WTC11 (cell line): ENCODE results near the gene PADI1. TPM values are rescaled to one million over a fixed set of nuclear protein-coding genes. Genes with fewer than 3 reads are reported as not detected.

ENCODE experiments used
- ATAC-seq: fragments of 200-7000 bp; cut with Tn5 transposase; 2 replicates; pipeline ENCODE4 v1.10.0; 2021; ENCODE audit warnings: mild to moderate bottlenecking, moderate library complexity
- CTCF ChIA-PET: fragments of 300-600 bp; sonication (Branson Sonifier 250); formaldehyde crosslinking; loops from one replicate; lab custom pipeline; 2021; ENCODE audit warnings: antibody characterized with exemption; lab: Charles Lee
- POLR2A ChIA-PET: fragments of 350-600 bp; sonication (Branson Sonifier 250); formaldehyde crosslinking; loops from one replicate; lab custom pipeline; 2021; ENCODE audit warnings: antibody characterized with exemption; lab: Charles Lee
- DNase-seq: peaks from one replicate; pipeline ENCODE4 v3.0.0; 2021; ENCODE audit warnings: low spot score
- H3K27ac Mint-ChIP-seq: 2 replicates; pipeline ENCODE4 v1.8.0; 2021; ENCODE audit warnings: mixed read lengths
- H3K27me3 Mint-ChIP-seq: 2 replicates; pipeline ENCODE4 v1.8.0; 2021; ENCODE audit warnings: low read depth, mild to moderate bottlenecking, moderate library complexity, mixed read lengths
- H3K36me3 Mint-ChIP-seq: 2 replicates; pipeline ENCODE4 v1.8.0; 2021; ENCODE audit warnings: mixed read lengths
- H3K4me1 Mint-ChIP-seq: 2 replicates; pipeline ENCODE4 v1.8.0; 2022; ENCODE audit warnings: mixed read lengths
- H3K4me3 Mint-ChIP-seq: 2 replicates; pipeline ENCODE4 v1.8.0; 2021; ENCODE audit warnings: mild to moderate bottlenecking, moderate library complexity, mixed read lengths
- H3K9me3 Mint-ChIP-seq: 2 replicates; pipeline ENCODE4 v1.8.0; 2021; ENCODE audit warnings: mixed read lengths
- ATF2 ChIP-seq: sonication (generic); formaldehyde crosslinking; IDR thresholded peaks from 2 replicates; pipeline ENCODE4 v1.8.1; 2022; ENCODE audit warnings: low read depth, missing genetic modification reagents, borderline replicate concordance
- ATF3 ChIP-seq: sonication (generic); formaldehyde crosslinking; conservative IDR thresholded peaks from 2 replicates; pipeline ENCODE4 v1.8.1; 2022; ENCODE audit warnings: mild to moderate bottlenecking, missing genetic modification reagents
- E2F1 ChIP-seq: sonication (generic); formaldehyde crosslinking; IDR thresholded peaks from 2 replicates; pipeline ENCODE4 v1.8.0; 2022; ENCODE audit warnings: mild to moderate bottlenecking, missing genetic modification reagents
- E2F4 ChIP-seq: sonication (generic); formaldehyde crosslinking; IDR thresholded peaks from 2 replicates; pipeline ENCODE4 v1.8.1; 2022; ENCODE audit warnings: low read depth, mild to moderate bottlenecking, moderate library complexity, missing genetic modification reagents, borderline replicate concordance
- ELF4 ChIP-seq: sonication (generic); formaldehyde crosslinking; IDR thresholded peaks from 2 replicates; pipeline ENCODE4 v1.8.1; 2022; ENCODE audit warnings: low read depth, mild to moderate bottlenecking, moderate library complexity, missing genetic modification reagents
- HMGXB4 ChIP-seq: sonication (generic); formaldehyde crosslinking; IDR thresholded peaks from 2 replicates; pipeline ENCODE4 v1.8.1; 2023; ENCODE audit warnings: mild to moderate bottlenecking, moderate library complexity, missing genetic modification reagents
- IRF2 ChIP-seq: sonication (generic); formaldehyde crosslinking; IDR thresholded peaks from 2 replicates; pipeline ENCODE4 v1.8.0; 2022; ENCODE audit warnings: low read depth, missing genetic modification reagents, borderline replicate concordance
- JUN ChIP-seq: sonication (generic); formaldehyde crosslinking; IDR thresholded peaks from 2 replicates; pipeline ENCODE4 v1.8.0; 2023; ENCODE audit warnings: mild to moderate bottlenecking, missing genetic modification reagents
- KAT7 ChIP-seq: sonication (generic); formaldehyde crosslinking; IDR thresholded peaks from 2 replicates; pipeline ENCODE4 v1.8.1; 2023; ENCODE audit warnings: missing genetic modification reagents, mild to moderate bottlenecking, borderline replicate concordance
- MAX ChIP-seq: sonication (generic); formaldehyde crosslinking; IDR thresholded peaks from 2 replicates; pipeline ENCODE4 v1.8.0; 2022; ENCODE audit warnings: mild to moderate bottlenecking, missing genetic modification reagents
- MYBL2 ChIP-seq: sonication (generic); formaldehyde crosslinking; IDR thresholded peaks from 2 replicates; pipeline ENCODE4 v1.8.1; 2023; ENCODE audit warnings: mild to moderate bottlenecking, moderate library complexity, missing genetic modification reagents
- NFATC4 ChIP-seq: fragments of 250-450 bp; sonication (Bioruptor Pico); IDR thresholded peaks from 2 replicates; pipeline ENCODE4 v1.9.0; 2021; ENCODE audit warnings: mild to moderate bottlenecking
- PRDM15 ChIP-seq: sonication (generic); formaldehyde crosslinking; IDR thresholded peaks from 2 replicates; pipeline ENCODE4 v1.8.0; 2022; ENCODE audit warnings: missing genetic modification reagents
- PRRX2 ChIP-seq: fragments of 250-450 bp; sonication (Bioruptor Pico); IDR thresholded peaks from 2 replicates; pipeline ENCODE4 v1.8.0; 2021; ENCODE audit warnings: mild to moderate bottlenecking
- RORB ChIP-seq: fragments of 250-450 bp; sonication (Bioruptor Pico); IDR thresholded peaks from 2 replicates; pipeline ENCODE4 v1.9.0; 2021; ENCODE audit warnings: mild to moderate bottlenecking
- SP1 ChIP-seq: sonication (generic); formaldehyde crosslinking; conservative IDR thresholded peaks from 2 replicates; pipeline ENCODE4 v1.8.1; 2022; ENCODE audit warnings: missing genetic modification reagents
- ZBTB21 ChIP-seq: sonication (generic); formaldehyde crosslinking; IDR thresholded peaks from 2 replicates; pipeline ENCODE4 v1.8.1; 2023; ENCODE audit warnings: mild to moderate bottlenecking, missing genetic modification reagents, borderline replicate concordance
- ZBTB43 ChIP-seq: sonication (generic); formaldehyde crosslinking; IDR thresholded peaks from 2 replicates; pipeline ENCODE4 v1.8.1; 2023; ENCODE audit warnings: mild to moderate bottlenecking, missing genetic modification reagents
- ZNF219 ChIP-seq: sonication (generic); formaldehyde crosslinking; IDR thresholded peaks from 2 replicates; pipeline ENCODE4 v1.8.0; 2023; ENCODE audit warnings: missing genetic modification reagents, mild to moderate bottlenecking, borderline replicate concordance
- ZNF416 ChIP-seq: fragments of 250-450 bp; sonication (Bioruptor Pico); IDR thresholded peaks from 2 replicates; pipeline ENCODE4 v1.9.0; 2021; ENCODE audit warnings: mild to moderate bottlenecking, inconsistent platforms
- ZNF423 ChIP-seq: fragments of 250-450 bp; sonication (Bioruptor Pico); IDR thresholded peaks from 2 replicates; pipeline ENCODE4 v2.1.2; 2022; ENCODE audit warnings: mild to moderate bottlenecking, moderate library complexity
- ZSCAN18 ChIP-seq: fragments of 250-450 bp; sonication (Bioruptor Pico); IDR thresholded peaks from 2 replicates; pipeline ENCODE4 v2.1.2; 2022; ENCODE audit warnings: mild to moderate bottlenecking, moderate library complexity
- total RNA-seq: library from RNA; stranded (reverse); gene quantifications from 3 replicates; pipeline ENCODE4 v1.2.3, GENCODE V29; 2021

Gene PADI1
- total RNA-seq, 1 experiment from 2014 or later: 0.15 TPM

GRCh38 chr1:17209430-17209829, 4.5 kb downstream of the PADI1 start (continued):
- TF ChIP-seq NFATC4 (CRISPR knock-in tag) (no peak), E2F1 (CRISPR knock-in tag) (no peak), IRF2 (CRISPR knock-in tag) (no peak), ZBTB21 (CRISPR knock-in tag) (no peak), MAX (CRISPR knock-in tag) (no peak), PRDM15 (CRISPR knock-in tag) (no peak)
- TF ChIP-seq, all 79 proteins: peak for 0

GRCh38 chr1:17210176-17210575, 5.2 kb downstream of the PADI1 start:
- H3K36me3 Mint-ChIP-seq: no peaks in the 10 kb centered on the region
- no peak overlapping the region for H3K27ac Mint-ChIP-seq
- ATAC-seq: no peak
- POLR2A ChIA-PET: no interaction called here
- no peak for DNase-seq
- TF ChIP-seq ZNF219 (CRISPR knock-in tag): no peak
- TF ChIP-seq ZNF416: no peak
- TF ChIP-seq JUN: no peak
- no peak for TF ChIP-seq MYBL2 (CRISPR knock-in tag)
- no peak for TF ChIP-seq ZNF423 (CRISPR knock-in tag)
- TF ChIP-seq HMGXB4 (CRISPR knock-in tag): no peak
- no peak for TF ChIP-seq KAT7
- no peak for TF ChIP-seq ZBTB43 (CRISPR knock-in tag)
- no peak overlapping the region for H3K4me3 Mint-ChIP-seq
- H3K4me1 Mint-ChIP-seq: peaks cover 30% of the 10 kb centered on the region
- H3K9me3 Mint-ChIP-seq: no peaks in the 10 kb centered on the region
- peaks cover 2% of the 10 kb centered on the region; the same call in 1 of the 2 replicates for H3K27me3 Mint-ChIP-seq
- CTCF ChIA-PET: no interaction called here

GRCh38 chr1:17211377-17211776, 6.4 kb downstream of the PADI1 start:
- ChIA-PET POLR2A (no interaction called here), CTCF (no interaction called here)
- H3K4me3 Mint-ChIP-seq: no peak overlapping the region
- no peak for TF ChIP-seq E2F4
- no peak for TF ChIP-seq ELF4 (CRISPR knock-in tag)
- TF ChIP-seq RORB (CRISPR knock-in tag): no peak
- TF ChIP-seq ATF2 (CRISPR knock-in tag): no peak
- TF ChIP-seq MYBL2 (CRISPR knock-in tag): no peak
- TF ChIP-seq IRF2 (CRISPR knock-in tag): no peak
- TF ChIP-seq ZSCAN18 (CRISPR knock-in tag): no peak
- TF ChIP-seq SP1 (CRISPR knock-in tag): no peak
- TF ChIP-seq PRRX2: no peak
- no peak for TF ChIP-seq ATF3 (CRISPR knock-in tag)
- H3K4me1 Mint-ChIP-seq: peaks cover 40% of the 10 kb centered on the region
- no peaks in the 10 kb centered on the region for H3K9me3 Mint-ChIP-seq
- no peaks in the 10 kb centered on the region for H3K27me3 Mint-ChIP-seq
- ATAC-seq (no peak), DNase-seq (no peak)
- no peak overlapping the region for H3K27ac Mint-ChIP-seq
- H3K36me3 Mint-ChIP-seq: no peaks in the 10 kb centered on the region
